NCI-H82 treated with DMSO at 0.1 percent for 48 hours (cell line): ENCODE results near the gene ARL17A.
"Not testable (repeated sequence)": the region's sequence is repeated elsewhere in the genome, so short reads cannot be mapped to it uniquely, and the experiment has no call there.

Experiments used
- DNase-seq: peaks from one replicate; lab custom pipeline; 2025; ENCODE audit not compliant: unreplicated experiment; lab: John Stamatoyannopoulos, UW

The ARL17A gene

GRCh38 chr17:46579083-46580075 is at the start of gene ARL17A:
Gene ARL17A (minus strand): TSS chr17:46579691. CDS start chr17:46576322, 3,369 bp downstream.
- DNase-seq: not testable (repeated sequence)

GRCh38 chr17:46628753-46629436 is 49.4 kb upstream of the ARL17A start:
- DNase-seq: not testable (repeated sequence)

GRCh38 chr17:46627452-46627851 is 48.0 kb upstream of the ARL17A start:
- DNase-seq: not testable (repeated sequence)

- not testable (repeated sequence) for DNase-seq
Observed at GRCh38 chr17:46624726-46625125, 45.2 kb upstream of the ARL17A start.

GRCh38 chr17:46623790-46624189 is 44.3 kb upstream of the ARL17A start:
- DNase-seq: not testable (repeated sequence)

GRCh38 chr17:46618975-46619374 is 39.5 kb upstream of the ARL17A start:
- not testable (repeated sequence) for DNase-seq

GRCh38 chr17:46617121-46617520 is 37.6 kb upstream of the ARL17A start:
- not testable (repeated sequence) for DNase-seq

- not testable (repeated sequence) for DNase-seq
Observed at GRCh38 chr17:46613876-46614275, 34.4 kb upstream of the ARL17A start.

GRCh38 chr17:46611304-46611703 is 31.8 kb upstream of the ARL17A start:
- not testable (repeated sequence) for DNase-seq

GRCh38 chr17:46603125-46603524 is 23.6 kb upstream of the ARL17A start:
- DNase-seq: not testable (repeated sequence)

- not testable (repeated sequence) for DNase-seq
Observed at GRCh38 chr17:46600767-46601166, 21.3 kb upstream of the ARL17A start.

GRCh38 chr17:46598344-46598931 is 18.9 kb upstream of the ARL17A start:
- not testable (repeated sequence) for DNase-seq

- not testable (repeated sequence) for DNase-seq
Observed at GRCh38 chr17:46591332-46591731, 11.8 kb upstream of the ARL17A start.

- not testable (repeated sequence) for DNase-seq
Observed at GRCh38 chr17:46590157-46591146, 11.0 kb upstream of the ARL17A start, which contains the start of gene NSF. Gene NSF (plus strand): TSS chr17:46590669. CDS start chr17:46590776, 107 bp downstream.

- not testable (repeated sequence) for DNase-seq
Observed at GRCh38 chr17:46585444-46585843, 6.0 kb upstream of the ARL17A start.

GRCh38 chr17:46580082-46580481 is 591 bp upstream of the ARL17A start:
- DNase-seq: not testable (repeated sequence)

- not testable (repeated sequence) for DNase-seq
Observed at GRCh38 chr17:46571796-46572195, 7.7 kb downstream of the ARL17A start.

GRCh38 chr17:46566980-46567379 is 12.5 kb downstream of the ARL17A start:
- not testable (repeated sequence) for DNase-seq

- DNase-seq: not testable (repeated sequence)
Observed at GRCh38 chr17:46566284-46566683, 13.2 kb downstream of the ARL17A start.

- not testable (repeated sequence) for DNase-seq
Observed at GRCh38 chr17:46560048-46560447, 19.4 kb downstream of the ARL17A start.
